ENCODE measurements around the gene CASP7.

Gene CASP7

DNA sequence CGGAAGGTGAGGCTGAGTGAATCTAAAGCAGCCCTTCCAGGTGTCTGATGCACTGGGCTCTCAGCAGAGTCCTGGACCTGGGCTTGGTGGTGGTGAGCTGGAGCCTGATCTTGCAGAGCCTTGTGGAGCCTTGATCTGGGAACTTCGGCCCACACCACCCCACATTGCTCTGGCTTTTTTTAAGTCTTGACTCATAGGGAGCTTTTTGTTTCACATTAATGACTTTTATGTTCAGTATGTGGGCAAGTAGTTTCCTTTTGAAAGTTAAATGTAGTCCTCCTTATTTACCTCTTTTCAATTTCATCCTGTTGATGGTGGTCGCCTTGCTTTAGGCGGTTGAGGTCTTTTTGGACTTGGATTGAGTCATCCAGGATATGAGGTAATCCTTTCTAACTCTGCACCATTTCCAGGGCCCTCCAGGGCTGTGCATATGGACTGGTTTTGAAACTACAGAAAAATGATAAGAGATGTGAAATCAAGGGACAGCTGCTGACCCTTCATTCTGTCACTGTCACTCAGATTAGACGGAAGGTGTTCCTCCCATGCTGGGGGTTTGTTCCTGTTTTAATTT, 12.9 kb upstream of the CASP7 start:
- DNase-seq = no peak

DNA sequence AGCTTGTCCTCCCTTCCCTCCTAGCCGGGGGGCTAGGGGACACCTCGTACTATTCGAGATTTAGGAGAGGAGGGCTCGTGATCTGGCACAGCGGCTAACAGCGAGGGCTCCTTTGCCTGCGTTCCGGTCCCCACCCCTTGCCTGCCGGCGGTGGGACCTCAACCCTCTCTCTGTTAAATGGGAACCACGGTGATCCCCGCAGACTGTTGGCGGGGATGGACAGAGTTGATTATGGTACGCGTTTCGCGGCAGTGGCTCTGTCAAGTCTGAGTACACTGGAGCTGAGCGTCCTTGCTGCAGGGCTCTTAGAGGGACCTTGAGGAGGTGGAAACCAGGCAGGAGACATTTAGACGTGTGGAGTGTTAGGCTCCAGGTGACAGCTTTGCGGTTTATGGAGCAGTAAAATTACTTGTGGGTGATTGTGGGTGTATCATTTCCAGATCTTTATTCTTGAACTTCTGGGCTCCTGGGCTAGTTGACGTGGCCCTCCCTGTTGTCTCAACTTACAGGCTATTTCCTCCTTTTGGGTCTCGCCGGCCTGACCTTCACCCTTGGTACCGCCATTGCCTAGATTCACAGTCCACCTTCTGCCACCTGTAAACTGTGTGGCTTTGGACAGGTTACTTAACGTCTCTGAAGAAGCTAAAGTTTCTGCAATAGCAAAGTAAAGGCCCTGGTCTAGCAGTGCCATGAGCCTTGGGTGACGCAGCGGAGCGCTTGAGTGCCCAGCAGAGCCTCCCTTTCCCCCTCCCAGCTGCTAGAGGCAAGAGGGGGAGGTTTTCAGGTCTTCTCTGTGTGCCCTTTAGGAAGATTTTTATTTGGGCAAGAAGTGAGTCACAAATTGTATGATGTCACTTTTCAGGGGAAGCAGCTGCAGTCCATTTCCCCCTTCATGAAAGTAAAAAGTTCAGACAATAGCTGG, 739 bp downstream of the CASP7 start:
- DNase-seq = no peak

DNA sequence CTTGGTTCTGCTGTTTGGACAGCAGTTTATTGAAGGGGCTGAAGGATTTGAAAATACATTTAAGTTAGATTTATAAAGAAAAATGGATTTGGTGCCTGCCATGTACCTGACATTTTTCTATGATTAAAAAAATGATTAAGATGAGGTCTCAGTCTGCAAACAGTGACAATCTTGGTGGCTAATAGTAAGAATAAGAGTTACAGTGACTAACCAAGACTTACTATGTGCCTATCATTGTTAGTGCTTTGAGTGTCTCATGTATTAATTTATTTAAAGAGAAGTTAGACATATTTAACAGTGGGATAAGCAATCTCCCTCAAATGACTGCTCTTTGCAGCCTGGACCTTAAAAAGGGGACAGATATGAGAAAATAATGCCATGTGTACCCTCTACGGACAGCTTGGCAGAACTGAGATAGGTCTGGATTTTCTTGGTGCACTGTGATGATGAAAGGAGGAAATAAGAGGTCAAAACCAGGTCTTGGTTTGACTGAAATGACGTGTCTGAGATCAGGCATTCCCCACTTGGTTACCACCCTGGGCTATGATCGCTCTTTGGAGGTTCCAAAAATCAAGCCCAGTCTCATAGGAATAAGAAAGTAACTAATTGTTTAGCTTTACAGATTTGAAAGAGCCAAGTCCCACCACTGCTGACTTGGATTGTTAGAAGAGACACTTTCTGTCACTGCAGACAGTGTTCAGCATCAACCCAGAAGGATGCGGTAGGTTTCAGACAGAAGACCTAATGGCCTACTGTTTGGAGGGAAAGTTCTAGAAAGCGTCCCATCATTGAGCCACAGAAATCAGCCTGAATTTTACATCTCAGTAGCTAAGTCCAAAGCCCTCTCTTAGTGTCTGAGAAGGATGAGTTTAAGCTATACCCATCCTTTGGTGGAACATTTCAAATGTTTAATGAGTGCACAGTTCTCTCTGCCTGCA, 2.1 kb downstream of the CASP7 start:
- no peak for DNase-seq

DNA sequence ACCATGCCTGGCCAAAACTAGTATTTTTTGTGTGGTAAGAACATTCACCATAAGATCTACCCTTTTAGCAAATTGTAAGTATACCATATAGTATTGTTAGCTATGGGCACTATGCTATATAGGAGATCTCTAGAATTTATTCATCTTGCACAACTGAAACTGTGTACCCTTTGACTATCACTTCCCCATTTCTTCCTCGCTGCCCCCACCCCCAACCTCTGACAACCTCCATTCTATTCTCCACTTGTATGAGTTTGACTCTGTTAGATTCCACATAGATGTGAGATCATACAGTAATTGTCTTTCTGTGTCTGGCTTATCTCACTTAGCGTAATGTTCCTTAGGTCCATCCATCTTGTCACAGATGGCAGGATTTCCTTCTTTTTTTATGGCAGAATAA, 3.6 kb downstream of the CASP7 start:
- no peak for DNase-seq

DNA sequence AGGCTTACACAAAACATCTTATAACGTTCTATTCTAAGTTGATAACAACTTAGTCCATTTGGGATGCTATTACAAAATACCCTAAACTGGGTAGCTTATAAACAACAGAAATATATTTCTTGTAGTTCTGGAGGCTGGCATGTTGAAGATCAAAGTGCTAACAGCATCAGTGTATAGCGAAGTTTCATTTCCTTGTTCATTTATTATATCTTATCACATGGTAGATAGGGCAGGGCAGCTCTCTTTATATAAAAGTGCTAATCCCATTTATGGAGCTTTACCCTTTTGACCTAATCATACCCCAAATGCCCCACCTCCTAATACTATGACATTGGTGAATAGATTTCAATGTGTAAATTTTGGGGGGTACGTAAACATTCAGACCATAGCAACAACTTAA, 6.3 kb downstream of the CASP7 start:
- DNase-seq = no peak

DNA sequence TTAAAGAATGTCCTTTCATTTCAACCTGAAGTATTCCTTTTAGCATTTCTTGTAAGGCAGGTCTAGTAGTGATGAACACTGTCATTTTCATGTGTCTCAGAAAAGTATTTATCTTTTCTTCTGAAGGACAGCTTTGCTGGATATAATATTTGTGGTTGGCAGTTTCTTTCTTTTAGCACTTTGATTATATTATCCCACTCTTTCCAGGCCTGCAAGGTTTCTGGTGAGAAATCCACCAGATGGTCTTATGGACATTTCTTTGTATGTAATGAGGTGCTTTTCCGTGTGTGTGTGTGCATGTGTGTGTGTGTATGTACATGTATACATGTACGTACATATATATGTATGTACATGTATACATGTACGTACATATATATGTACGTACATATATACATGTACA, 7.3 kb downstream of the CASP7 start:
- DNase-seq = no peak

DNA sequence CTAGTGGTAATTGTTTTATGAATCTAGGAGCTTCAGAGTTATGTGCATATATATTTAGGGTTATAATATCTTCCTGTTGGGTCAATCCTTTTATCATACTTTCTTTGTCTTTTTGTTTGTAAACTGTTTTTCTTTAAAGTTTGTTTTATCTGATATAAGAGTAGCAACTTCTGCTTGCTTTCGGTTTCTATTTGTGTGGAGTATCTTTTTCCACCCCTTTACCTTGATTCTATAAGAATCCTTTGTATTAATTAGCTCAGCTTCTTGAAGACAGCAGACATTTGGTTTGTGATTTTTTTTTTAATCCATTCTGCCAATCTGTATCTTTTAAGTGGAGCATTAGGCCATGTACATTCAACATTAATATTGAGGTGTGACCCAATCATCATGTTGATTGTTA, 9.3 kb downstream of the CASP7 start:
- DNase-seq = no peak

DNA sequence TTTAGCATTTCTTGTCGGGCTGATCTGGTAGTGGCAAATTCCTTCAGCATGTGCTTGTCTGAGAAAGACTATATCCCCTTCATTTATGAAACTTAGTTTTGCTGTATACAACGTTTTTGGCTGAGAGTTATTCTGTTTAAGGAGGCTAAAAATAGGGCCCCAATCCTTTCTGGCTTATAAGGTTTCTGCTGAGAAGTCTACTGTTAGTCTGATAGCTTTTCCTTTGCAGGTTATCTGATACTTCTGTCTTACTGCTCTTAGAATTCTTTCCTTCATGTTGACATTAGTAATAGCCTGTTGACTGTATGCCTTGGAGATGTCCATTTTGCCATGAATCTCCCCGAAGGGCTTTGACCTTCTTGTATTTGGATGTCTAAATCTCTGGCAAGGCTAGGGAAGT, 9.9 kb downstream of the CASP7 start:
- DNase-seq = no peak

DNA sequence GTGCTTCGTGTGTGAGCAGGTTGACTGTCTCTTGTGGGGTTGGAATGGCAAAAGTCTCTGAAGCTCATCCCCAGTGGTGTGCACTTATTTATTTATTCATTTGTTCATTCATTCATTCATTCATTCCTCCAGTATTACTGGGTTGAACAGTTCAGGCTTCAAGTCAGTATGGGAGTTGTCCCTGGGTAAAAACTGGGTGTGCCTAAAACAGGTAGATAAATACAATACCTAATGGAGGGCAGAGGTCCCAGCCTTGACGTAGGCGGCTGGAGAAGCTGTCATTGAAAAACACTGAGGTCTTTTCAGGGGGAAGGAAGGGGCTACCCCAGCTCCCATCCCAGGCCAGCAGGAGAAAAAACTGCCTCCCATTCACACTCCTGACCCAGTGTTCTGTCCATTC, 11.0 kb downstream of the CASP7 start:
- no peak for DNase-seq

DNA sequence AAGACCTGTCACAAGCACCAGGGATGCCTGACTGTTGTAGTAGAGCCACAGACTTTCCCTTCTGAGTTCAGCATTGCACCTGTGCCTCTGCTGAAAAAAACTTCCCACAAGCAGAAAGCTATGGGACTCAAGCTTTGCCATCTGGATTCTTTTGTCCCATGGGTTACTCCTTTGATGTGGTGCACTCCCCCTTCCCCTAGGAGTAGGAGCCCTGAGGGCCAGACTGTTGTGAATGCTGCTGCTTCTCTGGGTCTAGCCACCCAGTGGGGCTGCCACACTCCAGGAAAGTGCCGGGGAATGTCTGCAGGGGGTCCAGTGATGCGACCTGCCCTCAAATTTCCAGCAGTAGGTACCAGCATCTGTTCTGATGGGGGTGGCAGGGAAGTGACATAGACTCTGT, 11.7 kb downstream of the CASP7 start:
- DNase-seq = no peak

DNA sequence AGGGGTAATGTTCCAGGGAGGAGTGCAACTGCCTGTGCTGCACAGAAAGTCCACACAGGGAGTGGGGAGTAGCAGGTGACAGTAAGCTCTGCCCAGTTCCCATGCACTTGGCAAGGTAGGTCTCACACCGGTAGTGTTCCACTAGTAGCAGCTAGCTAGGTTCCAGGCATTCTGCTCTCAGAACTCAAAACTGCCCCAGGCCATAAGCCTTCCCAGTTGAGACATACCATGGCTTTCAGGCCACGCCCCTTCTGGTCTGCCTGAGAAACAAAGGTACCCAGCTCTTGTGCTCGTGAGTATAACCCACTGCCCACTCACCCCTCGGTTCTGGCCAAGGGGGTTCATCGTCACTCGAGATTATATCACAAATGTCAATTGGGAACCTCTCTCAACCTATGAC, 12.6 kb downstream of the CASP7 start:
- no peak for DNase-seq

DNA sequence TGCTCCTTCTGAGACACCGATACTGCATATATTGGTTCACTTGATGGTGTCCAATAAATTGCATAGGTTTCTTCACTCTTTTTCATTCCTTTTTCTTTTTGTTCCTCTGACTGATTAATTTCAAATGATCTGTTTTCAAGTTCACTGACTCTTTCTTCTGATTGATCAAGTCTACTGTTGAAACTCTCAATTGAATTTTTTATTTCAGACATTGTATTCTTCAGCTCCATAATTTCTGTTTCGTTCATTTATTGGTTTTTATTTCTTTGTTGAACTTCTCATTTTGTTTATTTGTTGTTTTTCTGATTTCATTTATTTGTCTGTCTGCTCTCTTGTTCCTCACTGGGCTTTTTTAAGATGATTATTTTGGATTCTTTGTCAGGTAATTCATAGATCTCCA, 13.6 kb downstream of the CASP7 start:
- DNase-seq = no peak

DNA sequence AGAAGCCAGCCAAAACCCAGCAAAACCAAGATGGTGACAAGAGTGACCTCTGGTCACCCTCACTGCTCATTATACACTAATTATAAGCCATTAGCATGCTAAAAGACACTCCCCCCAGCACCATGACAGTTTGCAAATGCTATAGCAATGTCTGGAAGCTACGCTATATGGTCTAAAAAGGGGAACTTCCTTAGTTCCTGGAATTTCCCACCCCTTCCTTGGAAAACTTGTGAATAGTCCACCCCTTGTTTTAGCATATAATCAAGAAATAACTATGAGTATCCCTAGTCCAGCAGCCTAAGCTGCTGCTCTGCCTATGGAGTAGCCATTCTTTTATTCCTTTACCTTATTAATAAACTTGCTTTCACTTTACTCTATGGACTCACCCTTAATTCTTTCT, 16.0 kb downstream of the CASP7 start:
- DNase-seq = no peak

DNA sequence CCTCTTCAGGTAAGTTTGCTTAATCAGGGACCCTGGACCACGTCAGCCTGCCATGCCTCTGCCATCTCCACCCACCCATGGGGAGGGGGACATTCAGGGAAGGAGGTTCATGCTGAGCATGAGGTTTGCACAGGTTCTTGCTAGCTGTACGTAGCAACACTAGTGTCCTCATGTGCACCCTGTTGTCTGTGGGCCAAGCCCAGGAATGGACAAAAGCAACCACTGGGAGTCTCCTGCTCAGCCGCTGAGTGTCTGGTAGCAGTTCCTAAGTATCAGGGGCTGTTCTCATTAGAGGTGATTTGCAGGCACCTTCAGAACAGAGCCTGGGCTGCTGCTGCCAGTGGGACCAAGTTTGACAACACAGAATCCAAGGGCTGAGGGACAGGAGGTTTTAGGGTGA, 17.9 kb downstream of the CASP7 start:
- no peak for DNase-seq

DNA sequence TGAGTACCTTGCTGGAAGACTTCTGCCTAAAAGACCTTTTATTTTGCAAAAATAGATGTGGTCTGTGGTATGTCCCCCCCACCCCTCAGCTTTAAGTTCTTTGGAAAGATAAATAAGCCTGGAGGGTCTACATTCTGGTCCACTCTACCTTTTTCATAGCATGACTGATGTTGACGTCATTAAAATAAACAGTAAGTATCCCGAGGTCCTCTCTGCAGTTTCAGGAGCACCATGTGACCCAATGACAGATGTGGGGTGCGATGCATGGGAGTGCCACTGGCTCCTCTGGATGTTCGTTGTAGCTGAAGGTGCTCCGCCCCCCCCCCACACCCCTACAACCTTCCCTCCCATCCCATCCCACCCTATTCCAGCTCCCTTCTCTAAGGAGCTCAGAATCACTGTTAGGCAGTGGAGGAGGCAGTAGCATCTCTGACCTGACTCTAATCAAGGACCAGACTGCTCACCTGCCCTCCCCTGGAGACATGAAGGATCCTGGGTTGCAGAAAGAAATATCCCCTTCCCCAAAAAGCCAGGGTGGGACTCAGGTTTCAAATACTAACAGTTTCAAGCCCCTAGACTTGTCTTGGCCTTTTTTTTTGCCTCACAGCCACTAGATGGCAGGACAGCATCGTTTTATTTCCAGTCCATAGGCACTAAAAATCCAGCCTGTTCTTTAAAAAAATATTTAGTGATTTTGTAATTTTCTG, 25.1 kb downstream of the CASP7 start:
- DNase-seq = no peak

DNA sequence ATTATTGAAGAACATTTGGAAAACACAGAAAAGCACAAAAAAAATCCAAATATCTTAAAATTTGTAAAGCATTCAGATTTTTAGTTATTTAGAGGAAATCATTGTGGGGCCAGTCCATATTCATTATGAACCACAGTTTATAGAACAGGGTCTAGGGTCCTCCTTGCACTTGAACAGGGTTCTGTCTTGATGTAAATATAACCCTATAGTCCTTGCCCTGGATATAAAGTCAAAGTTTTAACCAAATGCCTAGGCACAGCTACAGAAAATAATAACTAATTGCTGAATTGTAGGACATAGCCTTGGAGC, 25.6 kb downstream of the CASP7 start:
- no peak for DNase-seq

DNA sequence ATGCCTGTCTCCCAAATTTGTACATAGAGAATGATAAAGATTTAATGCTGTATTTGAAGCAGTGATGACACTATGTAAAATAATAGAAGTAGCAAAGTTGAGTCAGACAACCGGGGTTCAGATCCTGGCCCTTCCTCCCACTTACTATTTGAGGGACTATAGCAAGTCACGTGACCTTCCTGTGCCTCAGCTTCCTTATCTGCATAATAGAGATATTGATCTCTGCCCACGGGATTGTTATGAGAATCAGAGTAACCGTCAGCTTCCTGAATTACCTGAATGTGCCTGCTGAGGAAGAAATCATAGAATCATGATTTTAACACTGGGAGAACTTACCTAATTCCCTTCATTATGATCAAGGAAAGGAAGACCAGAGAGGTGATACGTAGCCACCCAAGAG, 26.9 kb downstream of the CASP7 start:
- DNase-seq = no peak

DNA sequence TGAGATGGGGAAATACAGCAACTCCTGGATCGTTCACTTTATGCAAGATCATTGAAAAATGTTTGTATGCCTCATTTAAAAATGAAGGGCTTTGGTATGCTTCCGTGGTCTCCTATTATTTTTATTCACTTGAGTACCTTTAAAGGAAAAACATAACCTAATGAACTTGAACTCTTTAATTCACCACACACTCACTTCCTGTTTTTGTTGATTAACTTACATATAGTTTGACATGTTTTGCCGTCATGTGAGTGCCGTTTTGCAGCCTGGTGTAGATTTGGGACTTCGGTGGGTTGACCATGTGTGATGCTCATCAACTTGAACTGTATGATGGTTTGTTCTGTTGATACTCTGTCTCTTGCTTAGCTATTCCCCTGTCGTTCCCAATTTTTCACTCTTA, 28.9 kb downstream of the CASP7 start:
- no peak for DNase-seq

DNA sequence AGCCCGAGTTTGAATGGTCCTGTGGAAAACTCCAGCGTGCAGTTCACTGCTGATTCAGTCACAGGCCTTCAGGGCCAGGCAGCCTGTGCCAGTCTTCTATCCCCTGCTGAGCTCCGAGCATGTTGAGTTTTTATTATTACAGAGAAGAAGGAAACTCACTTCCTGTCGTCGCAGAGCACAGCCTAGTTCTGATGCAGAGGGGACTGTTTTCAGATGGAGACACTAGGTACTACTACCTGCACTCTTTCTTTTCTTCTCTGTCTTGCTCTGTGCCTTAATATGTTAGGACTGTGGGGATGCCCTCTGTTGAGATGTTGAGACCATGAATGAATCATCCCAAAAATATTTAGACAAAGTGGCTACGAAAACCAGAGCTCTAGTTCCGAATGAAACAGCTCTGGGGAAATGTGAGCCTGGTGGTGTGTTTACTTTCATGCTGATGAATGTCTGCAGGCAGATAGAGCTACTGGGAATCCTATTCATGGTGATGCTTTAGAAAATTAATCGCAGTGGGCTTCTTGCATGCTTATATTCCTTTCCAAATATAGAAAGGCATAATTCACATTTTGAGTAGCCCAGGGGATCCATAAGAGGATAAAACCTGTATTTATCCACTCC, 29.6 kb downstream of the CASP7 start:
- DNase-seq = peak; percentile 56

DNA sequence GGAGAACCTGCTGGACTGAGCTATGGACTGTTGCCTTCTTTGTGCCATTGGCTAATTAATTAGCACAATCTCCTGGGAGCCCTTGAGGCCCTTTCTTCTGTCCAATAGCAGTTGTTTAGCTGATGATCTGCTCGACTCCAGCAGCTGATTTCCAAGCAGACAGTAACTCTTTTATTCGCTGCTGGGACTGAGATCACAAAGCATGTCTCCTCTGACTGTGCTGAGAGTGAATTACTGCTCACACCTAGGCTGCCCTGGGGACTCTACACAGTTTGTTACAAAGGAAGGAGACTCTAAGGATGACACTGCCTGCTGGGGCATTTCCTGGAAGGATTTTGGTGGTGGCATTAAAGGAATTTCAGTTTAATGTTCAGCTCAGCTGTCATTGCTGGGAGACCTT, 31.4 kb downstream of the CASP7 start:
- no peak for DNase-seq

DNA sequence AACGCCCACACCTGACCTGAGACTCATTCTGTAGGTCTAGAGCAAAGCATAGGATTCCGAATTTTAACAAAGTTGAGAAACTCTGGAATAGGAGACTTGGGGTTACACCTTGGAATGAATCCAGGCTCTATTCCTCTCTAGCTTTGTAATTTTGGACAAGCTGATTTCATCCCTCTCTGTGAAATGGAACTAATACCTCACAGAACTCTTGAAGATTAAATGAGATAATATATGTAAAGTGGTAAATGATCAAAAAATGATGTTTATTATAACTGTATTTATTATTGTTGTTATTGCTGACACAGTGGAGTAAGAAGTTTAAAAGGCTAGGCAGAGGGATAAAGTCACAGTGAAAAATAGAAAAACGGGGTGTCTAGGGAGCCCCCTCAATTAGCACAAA, 32.3 kb downstream of the CASP7 start:
- DNase-seq = no peak

DNA sequence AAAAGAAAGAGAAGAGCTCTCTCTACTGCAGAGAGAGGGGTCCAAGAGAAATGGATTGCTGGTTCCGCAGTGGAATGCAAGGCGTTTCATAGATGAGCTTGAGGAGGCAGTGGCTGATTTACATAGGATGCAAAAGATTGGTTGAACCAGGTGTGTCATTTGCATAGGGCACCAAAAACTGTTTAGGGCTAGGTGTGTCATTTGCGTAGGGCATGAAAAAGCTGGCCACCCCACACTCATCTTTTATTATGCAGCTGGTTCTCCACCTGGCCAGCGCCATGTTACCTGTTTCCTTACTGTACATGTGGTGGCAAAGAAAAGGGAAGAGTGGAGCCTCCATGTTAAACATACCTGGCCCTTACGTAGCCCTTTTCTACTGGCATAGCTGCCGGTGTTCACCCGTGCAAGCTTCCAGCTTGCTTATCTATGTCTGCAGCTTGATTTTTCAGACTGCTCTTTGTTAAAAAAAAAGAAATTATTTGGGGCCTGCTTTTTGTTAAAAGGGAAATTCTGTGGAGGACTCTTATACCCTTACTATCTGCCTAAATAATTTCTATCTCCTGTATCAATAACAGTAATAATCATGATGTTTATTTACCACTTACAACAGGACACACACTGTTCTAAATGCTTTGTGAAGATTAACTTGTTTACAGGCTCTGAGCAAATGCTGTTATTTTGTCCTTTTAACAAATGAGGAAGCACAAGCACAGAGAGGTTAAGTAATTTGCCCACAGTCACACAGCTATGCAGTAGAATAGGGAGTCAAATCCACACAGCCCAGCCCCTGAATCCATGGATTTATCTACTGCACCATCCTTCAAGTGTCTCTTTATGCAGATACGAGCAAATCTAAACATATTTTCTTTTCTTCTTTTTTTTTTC, 33.3 kb downstream of the CASP7 start:
- no peak for DNase-seq
